A549 treated with AZD9567 at 1 μM for 4 hours (cell line): ENCODE data around the gene DCUN1D4. TPM values are rescaled to one million over a fixed set of nuclear protein-coding genes. Genes with fewer than 3 reads are reported as not detected.

ENCODE experiments used
- total RNA-seq: library from RNA; stranded (reverse); fragments of 200-300 nt; extraction: Qiagen RNA extraction; gene quantifications from 5 replicates; pipeline ENCODE4 v1.2.3, GENCODE V29; 2022; ENCODE audit not compliant: insufficient read depth

Gene DCUN1D4
- 17.0 to 21.3 TPM (median 20.6 TPM) in 5 replicates for total RNA-seq

DNA sequence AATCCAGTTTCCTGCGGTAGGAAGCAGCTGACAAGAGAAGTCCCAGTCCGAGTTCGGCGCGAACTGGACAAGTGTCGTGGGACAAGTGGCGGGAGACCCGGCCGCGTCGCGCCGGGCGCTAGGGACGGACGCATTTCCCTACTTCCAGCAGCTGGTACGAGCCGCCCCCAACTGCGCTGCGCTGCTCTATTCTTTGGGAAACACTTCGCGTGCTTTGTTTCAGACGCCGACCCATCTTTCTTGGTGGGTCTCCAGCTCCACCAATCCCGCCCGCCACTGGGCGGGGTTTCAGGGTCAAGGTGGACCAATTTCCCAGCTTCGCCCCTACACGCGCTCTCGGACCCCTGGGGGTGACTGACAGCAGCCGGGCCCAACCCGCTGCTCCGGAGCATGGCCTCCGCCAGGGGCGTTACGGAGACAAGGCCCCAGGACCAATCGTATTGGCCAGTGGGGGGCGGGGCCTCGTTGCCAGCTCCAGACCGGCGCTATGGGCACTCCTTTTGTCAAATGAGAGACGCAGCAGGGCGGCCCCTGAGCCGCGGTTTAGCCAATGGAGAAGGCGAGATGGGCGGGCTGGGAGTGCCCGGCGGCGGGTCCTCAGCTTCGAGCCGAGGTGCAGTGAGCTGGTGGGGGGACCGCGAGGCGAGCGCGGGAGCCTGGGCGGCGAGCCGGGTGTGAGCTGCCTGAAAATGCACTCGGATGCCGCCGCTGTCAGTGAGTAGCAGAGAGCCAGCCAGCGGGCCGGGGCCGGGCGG lies at the start of gene DCUN1D4:
TSS of gene DCUN1D4 (plus strand) at position 600 of the 755 bp plus-strand sequence. CDS start at position 690, 90 bp downstream.

Other genes with a start within 250 kb of the DCUN1D4 start
- gene LRRC66, start 177.2 kb downstream of the DCUN1D4 start, total RNA-seq, result 0.08 to 0.20 TPM (median 0.13 TPM) in 4 of 5 replicates, not detected in the other
- 17.8 to 29.3 TPM (median 20.1 TPM) in 5 replicates for gene SGCB, start 195.1 kb downstream of the DCUN1D4 start, total RNA-seq
- gene SPATA18, start 208.2 kb downstream of the DCUN1D4 start, total RNA-seq, result 2.8 to 4.9 TPM (median 3.9 TPM) in 5 replicates